Loucy (cell line): Measurements from ENCODE around the gene CKM.

Experiments
- EZH2phosphoT487 ChIP-seq: fragments of 200-600 bp; IDR thresholded peaks from 2 replicates; pipeline ENCODE4 v1.6.1; 2018; ENCODE audit warnings: antibody characterized with exemption, mild to moderate bottlenecking, moderate library complexity, borderline replicate concordance
- TF ChIP-seq, protein P1 (sequence below): fragments of 200-600 bp; sonication (generic); conservative IDR thresholded peaks from 2 replicates; pipeline ENCODE4 v1.5.1; 2014; ENCODE audit warnings: mild to moderate bottlenecking, antibody characterized with exemption, low read length

DNA sequence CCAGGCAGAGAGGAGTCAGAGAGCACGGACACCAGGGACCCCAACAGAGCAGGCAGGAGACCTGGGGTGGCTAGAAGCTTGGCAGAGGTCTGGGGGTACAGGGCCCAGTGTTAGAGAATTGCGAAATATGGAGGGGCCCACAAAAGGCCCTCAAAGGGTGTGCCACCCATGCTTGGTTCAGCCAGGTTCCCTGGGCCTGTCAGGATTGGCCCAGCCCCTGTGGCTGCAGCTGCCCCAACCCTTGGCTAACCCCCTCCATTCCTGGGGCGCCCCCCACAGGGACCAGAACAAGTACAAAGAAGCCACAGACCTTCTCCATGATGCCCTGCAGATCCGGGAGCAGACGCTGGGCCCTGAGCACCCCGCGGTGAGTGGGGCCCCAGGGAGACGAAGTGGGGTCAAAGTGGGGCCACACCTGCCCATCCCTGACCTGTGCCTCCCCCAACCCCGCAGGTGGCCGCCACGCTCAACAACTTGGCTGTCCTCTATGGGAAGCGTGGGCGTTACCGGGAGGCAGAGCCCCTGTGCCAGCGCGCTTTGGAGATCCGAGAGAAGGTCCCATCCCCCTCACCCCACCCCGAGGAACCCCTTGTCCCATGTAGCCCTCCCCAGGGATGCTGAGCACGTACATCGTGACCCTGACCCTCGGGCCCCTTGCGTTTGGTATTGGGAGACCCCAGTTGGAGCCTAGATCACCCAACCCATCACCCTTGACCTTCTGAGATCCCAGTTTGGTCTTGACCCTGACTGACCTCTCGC lies 25.9 kb upstream of the CKM start:
- TF ChIP-seq, protein P1, sequence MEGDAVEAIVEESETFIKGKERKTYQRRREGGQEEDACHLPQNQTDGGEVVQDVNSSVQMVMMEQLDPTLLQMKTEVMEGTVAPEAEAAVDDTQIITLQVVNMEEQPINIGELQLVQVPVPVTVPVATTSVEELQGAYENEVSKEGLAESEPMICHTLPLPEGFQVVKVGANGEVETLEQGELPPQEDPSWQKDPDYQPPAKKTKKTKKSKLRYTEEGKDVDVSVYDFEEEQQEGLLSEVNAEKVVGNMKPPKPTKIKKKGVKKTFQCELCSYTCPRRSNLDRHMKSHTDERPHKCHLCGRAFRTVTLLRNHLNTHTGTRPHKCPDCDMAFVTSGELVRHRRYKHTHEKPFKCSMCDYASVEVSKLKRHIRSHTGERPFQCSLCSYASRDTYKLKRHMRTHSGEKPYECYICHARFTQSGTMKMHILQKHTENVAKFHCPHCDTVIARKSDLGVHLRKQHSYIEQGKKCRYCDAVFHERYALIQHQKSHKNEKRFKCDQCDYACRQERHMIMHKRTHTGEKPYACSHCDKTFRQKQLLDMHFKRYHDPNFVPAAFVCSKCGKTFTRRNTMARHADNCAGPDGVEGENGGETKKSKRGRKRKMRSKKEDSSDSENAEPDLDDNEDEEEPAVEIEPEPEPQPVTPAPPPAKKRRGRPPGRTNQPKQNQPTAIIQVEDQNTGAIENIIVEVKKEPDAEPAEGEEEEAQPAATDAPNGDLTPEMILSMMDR, result no peak
- TF ChIP-seq EZH2phosphoT487, result no peak
